Cardiac fibroblast (primary cell): ENCODE data around the gene FIGN.

Experiments used
- DNase-seq, 2 donors: peaks; one replicate each; pipeline versions ENCODE4 v3.0.0 to v3.0.0-alpha.2; 2010; ENCODE audit warnings: low read depth in 2 of 2
- H3K4me3 ChIP-seq, 2 donors: replicated peaks in 1 of 2; 1 replicate in 1 of 2; 2 replicates in 1 of 2; pipeline ENCODE4 v1.5.1; 2011; ENCODE audit warnings: low read depth in 2 of 2, low read length in 2 of 2, mild to moderate bottlenecking in 2 of 2, moderate library complexity in 1 of 2
- TF ChIP-seq, protein P1 (sequence below): IDR thresholded peaks from one replicate; pipeline ENCODE4 v1.5.1; 2011; ENCODE audit warnings: low read depth, mild to moderate bottlenecking, low read length, inconsistent platforms

The FIGN gene

DNA sequence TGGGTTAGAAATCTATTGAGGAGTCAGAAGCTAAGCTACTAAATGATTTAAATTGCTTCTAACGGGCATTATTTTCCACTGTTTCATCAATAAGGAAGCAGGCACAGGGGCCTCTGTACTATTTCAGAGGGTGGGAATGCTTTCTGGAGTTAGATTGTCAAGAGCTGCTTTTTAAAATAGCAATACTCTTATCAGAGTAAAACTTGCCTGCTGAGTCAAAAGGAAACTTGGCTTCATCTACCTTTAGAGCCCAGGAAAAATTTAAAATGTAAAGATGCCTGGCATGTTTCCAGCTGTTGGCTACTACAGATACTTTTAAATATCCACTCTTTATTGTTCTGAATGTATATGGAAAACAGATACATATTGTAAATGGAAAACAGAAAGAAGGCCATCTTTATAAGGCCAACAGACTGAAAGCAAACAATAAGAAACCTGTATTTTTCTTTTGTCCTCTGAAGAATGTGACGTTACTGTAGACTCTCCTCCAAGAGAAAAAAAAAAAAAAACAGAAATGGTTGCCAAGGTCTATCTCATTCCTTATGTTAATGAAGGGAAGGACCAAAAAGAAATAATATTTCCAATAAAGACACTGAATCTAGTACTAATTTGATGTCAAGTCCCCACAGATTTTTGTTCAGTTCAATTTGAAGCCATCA, 79.1 kb downstream of the FIGN start:
- TF ChIP-seq, protein P1, sequence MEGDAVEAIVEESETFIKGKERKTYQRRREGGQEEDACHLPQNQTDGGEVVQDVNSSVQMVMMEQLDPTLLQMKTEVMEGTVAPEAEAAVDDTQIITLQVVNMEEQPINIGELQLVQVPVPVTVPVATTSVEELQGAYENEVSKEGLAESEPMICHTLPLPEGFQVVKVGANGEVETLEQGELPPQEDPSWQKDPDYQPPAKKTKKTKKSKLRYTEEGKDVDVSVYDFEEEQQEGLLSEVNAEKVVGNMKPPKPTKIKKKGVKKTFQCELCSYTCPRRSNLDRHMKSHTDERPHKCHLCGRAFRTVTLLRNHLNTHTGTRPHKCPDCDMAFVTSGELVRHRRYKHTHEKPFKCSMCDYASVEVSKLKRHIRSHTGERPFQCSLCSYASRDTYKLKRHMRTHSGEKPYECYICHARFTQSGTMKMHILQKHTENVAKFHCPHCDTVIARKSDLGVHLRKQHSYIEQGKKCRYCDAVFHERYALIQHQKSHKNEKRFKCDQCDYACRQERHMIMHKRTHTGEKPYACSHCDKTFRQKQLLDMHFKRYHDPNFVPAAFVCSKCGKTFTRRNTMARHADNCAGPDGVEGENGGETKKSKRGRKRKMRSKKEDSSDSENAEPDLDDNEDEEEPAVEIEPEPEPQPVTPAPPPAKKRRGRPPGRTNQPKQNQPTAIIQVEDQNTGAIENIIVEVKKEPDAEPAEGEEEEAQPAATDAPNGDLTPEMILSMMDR, result no peak
- DNase-seq, result peak in 1 of 2 donors; percentile 37
- no peak overlapping the region for H3K4me3 ChIP-seq

DNA sequence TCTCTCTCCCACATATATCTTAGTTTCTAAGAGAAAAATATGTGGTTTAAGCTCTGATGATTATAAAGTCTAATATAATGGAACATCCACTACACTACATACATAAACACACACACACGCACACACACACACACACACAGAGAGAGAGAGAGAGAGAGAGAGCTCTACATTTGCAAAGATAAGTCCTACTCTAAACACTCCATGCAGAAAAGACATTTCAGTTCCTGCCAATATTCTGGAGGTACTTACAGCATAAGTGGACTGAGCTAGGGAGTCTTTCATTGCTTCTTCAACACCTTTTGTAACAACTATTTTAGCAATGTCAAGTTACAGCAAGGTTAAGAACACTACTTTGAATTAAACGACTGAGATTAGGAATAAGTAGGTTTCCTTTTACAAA, 80.1 kb downstream of the FIGN start:
- peak in 1 of 2 donors; percentile 41 for DNase-seq
- TF ChIP-seq, protein P1, result no peak
- H3K4me3 ChIP-seq, result no peak overlapping the region

DNA sequence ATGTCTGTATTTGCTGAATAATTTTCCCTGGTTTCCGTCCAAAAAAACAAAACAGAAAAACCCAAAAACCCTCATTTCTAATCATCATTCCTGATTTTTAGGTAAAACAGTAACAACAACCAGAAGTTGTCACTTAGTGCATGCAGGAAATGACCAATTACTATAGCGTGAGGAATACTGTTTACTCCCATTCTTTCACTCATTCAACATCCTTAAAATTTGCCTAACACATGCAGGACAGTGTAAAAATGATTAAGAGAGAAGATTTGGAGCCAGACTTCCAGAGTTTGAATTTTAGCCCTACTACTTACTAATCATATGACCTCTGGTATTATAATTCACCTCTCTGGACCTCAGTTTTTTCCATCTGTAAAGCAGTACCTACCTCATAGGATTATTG, 83.1 kb downstream of the FIGN start:
- TF ChIP-seq, protein P1, result no peak
- DNase-seq, result no peak
- no peak overlapping the region for H3K4me3 ChIP-seq

DNA sequence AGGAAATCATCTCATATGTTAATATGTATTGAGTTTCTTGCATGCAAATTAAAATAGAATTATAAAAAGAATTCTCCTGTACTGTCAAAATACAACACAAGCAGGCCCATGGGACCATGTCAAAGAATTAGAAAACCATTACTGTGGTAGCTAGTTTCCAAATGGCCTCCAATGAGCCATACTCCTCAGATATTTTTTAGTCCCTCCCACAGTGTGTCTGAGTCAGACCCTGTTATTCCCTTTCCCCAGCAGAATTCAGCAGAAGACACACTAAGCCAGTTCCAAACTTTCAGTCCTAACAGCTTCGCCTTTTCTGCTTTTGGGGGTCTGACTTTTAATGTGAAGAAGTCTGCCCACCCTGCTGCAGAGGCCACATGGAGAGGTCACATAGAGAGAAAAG, 86.7 kb downstream of the FIGN start:
- no peak overlapping the region for H3K4me3 ChIP-seq
- DNase-seq, result peak in 1 of 2 donors; percentile 51
- TF ChIP-seq, protein P1, result no peak

DNA sequence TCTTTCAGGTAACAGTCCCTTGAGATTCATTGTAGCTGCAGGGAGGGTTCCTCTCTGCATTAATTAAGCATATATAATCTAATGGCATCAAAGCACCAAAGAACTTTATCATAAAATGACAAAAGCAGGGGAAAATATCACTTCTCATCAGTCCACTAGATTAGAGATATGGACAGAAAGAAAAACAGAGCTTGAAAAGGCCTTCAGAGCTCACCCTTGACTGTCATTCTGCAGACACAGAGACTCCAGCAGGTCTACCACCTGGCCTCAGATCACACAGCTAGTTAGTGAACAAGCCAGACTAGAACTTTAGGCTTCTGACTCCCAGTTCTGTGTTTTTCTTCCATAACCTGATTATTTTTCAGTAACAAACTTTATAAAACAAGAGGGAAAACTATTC, 88.5 kb downstream of the FIGN start:
- no peak for DNase-seq
- TF ChIP-seq, protein P1, result no peak
- H3K4me3 ChIP-seq, result no peak overlapping the region

DNA sequence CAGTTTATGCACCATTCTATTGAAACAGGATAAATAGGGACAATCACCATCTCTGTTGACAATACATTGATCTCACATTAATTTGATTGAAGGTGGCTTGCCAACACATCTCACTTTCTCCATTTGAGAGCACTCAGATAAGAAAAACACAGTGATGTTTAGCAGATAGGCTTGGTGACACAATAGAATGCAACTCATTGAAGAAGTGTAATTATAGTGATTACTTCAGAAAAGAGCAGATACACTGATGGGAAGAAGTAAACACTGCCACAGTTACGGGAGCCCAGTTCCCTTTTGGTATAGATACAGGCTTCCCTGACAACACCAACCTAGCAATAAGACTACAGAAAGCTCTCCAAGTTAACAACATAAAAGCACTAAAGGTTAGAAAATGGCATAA, 89.1 kb downstream of the FIGN start:
- TF ChIP-seq, protein P1, result no peak

DNA sequence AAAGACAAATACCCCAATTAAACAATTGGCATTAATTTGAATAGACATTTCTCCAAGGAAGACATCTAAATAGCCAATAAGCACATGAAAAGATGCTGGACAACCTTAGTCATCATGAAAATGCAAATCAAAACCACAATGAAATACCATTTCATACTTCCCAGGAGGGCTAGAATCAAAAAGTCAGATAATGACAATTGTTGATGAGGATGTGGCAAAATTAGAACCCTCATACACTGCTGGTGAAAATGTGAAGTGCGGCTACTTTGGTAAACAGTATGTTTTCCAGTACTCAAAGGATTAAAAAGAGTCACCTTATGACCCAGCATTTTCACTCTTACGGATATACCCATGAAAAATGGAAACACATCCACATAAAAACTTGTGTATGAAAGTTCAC, 91.6 kb downstream of the FIGN start:
- TF ChIP-seq, protein P1, result no peak
- no peak overlapping the region for H3K4me3 ChIP-seq
- DNase-seq, result no peak

More for the DNA sequence above, 89.1 kb downstream of the FIGN start:
- no peak for DNase-seq
- H3K4me3 ChIP-seq, result no peak overlapping the region
